ENCODE measurements around the gene KLHL3.

KLHL3 gene

DNA sequence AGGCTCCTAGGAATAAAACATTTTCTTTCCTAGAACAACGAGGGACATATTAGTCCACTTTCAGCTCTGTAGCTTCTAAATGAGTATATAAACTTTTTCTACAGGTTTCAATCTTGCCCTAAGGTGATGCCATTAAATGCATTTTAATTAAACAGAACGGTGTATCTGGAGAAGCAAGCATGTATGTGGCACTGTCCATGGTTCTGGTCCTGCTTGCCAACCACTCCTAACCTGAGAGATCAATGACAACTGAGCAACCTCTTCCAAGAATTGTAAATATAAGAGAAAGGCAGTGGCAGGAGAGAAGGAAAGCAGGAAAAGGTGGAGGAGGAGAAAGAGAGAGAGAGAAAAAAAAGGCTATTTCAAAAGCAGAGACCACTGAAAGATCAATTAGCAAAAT, 141.2 kb downstream of the KLHL3 start:
- peak; percentile 30 for DNase-seq (ENCODE audit: low read depth)
- TF ChIP-seq, protein P1, sequence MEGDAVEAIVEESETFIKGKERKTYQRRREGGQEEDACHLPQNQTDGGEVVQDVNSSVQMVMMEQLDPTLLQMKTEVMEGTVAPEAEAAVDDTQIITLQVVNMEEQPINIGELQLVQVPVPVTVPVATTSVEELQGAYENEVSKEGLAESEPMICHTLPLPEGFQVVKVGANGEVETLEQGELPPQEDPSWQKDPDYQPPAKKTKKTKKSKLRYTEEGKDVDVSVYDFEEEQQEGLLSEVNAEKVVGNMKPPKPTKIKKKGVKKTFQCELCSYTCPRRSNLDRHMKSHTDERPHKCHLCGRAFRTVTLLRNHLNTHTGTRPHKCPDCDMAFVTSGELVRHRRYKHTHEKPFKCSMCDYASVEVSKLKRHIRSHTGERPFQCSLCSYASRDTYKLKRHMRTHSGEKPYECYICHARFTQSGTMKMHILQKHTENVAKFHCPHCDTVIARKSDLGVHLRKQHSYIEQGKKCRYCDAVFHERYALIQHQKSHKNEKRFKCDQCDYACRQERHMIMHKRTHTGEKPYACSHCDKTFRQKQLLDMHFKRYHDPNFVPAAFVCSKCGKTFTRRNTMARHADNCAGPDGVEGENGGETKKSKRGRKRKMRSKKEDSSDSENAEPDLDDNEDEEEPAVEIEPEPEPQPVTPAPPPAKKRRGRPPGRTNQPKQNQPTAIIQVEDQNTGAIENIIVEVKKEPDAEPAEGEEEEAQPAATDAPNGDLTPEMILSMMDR (conservative IDR thresholded peaks at IDR 0.05; ENCODE audit: low read depth, low read length), result no peak
- no peak overlapping the region for H3K4me3 ChIP-seq (ENCODE audit: low read depth, low read length)

- no peak for DNase-seq (ENCODE audit: low read depth)
- TF ChIP-seq, protein P1 (conservative IDR thresholded peaks at IDR 0.05; ENCODE audit: low read depth, low read length), result no peak
- H3K4me3 ChIP-seq (ENCODE audit: low read depth, low read length), result no peak overlapping the region
Measured at GRCh38 chr5:137592317-137592716, 143.6 kb downstream of the KLHL3 start.

DNA sequence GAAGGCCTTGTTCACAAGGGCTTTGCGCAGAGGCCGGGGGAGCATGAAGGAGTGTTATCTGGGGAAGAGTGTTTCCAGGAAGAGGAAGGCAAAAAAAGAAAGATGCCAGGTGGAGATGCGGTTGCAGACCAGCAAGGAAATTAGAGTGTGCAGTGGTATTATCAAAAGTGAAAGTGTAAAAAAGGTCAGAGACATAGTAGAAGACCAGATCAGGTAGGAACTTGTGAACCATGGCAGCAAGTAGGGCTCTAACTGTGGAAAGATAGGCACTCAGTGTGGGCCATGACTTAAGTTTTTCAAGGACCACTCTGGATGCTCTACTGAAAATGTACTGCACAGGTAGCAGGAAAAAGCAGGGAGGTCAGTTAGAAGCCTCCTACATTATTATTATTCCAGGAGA, 146.7 kb downstream of the KLHL3 start:
- DNase-seq (ENCODE audit: low read depth), result no peak
- TF ChIP-seq, protein P1 (conservative IDR thresholded peaks at IDR 0.05; ENCODE audit: low read depth, low read length), result no peak
- no peak overlapping the region for H3K4me3 ChIP-seq (ENCODE audit: low read depth, low read length)

GRCh38 chr5:137587919-137588318, 148.0 kb downstream of the KLHL3 start:
- DNase-seq (ENCODE audit: low read depth), result no peak
- no peak overlapping the region for H3K4me3 ChIP-seq (ENCODE audit: low read depth, low read length)
- TF ChIP-seq, protein P1 (conservative IDR thresholded peaks at IDR 0.05; ENCODE audit: low read depth, low read length), result no peak

- no peak for DNase-seq (ENCODE audit: low read depth)
- TF ChIP-seq, protein P1 (conservative IDR thresholded peaks at IDR 0.05; ENCODE audit: low read depth, low read length), result no peak
- H3K4me3 ChIP-seq (ENCODE audit: low read depth, low read length), result no peak overlapping the region
Measured at GRCh38 chr5:137584262-137584661, 151.6 kb downstream of the KLHL3 start.

DNA sequence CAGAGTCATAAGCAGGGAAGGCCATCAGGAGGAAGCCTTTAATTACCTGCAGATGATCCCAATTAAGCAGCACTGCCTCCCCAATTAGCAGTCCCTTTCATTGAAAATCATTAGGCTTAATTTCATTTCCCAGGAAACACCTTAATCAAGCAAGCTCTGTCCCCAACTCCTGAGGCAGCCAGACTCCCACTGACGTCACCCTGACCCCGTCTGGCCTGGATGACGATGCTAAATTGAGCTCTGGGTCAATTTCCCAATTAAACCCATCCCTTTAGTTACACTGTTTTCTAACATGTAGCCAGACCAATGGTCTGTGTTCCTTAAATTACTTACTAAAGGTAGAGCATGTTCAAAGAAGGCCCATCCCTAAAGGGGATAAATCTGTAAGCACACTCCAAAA, 152.8 kb downstream of the KLHL3 start:
- DNase-seq (ENCODE audit: low read depth), result no peak
- no peak overlapping the region for H3K4me3 ChIP-seq (ENCODE audit: low read depth, low read length)
- TF ChIP-seq, protein P1 (conservative IDR thresholded peaks at IDR 0.05; ENCODE audit: low read depth, low read length), result no peak

DNA sequence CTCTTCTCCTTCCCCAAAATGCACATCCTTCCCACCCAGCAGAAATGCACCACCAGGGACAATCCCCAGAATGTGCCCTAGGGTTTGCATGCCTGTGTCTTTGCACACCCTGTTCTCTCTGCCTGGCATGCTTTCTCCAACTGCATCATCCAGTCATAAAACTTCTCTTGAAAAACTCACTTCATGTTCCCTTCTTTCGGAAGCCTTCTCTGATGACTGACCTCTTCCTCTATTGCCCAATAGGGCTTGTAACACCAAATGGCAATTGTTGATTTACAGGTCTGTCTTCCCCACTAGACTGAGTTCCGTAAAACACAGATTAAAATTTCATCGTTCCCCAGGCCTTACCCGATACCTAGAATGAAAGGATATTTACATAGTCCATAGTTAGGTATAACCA, 153.7 kb downstream of the KLHL3 start:
- no peak overlapping the region for H3K4me3 ChIP-seq (ENCODE audit: low read depth, low read length)
- DNase-seq (ENCODE audit: low read depth), result no peak
- TF ChIP-seq, protein P1 (conservative IDR thresholded peaks at IDR 0.05; ENCODE audit: low read depth, low read length), result no peak

All from choroid plexus epithelial cell (primary cell).